Spleen (tissue), 11 donors: ENCODE results near the gene TET2. TPM values are rescaled to one million over a fixed set of nuclear protein-coding genes. Genes with fewer than 3 reads are reported as not detected.
A peak's percentile ranks its signal among the peaks of the same experiment; 100 is the strongest.
"Not testable (repeated sequence)": the region's sequence is repeated elsewhere in the genome, so short reads cannot be mapped to it uniquely, and the experiment has no call there.

Experiments used
- DNase-seq: peaks from one replicate; pipeline ENCODE4 v3.0.0-alpha.2; 2020
- H3K27ac ChIP-seq, 8 donors: fragments of 200-600 bp; sonication (generic) in 7 of 8; 1 replicate in 4 of 8; 2 replicates in 4 of 8; pipeline versions ENCODE4 v1.5.0 to v1.8.0; 2016 to 2021; ENCODE audit warnings: inconsistent platforms in 4 of 8, mild to moderate bottlenecking in 4 of 8, moderate library complexity in 1 of 8
- H3K27me3 ChIP-seq, 7 donors: fragments of 200-600 bp; sonication (generic) in 6 of 7; replicated peaks in 1 of 7; 1 replicate in 4 of 7; 2 replicates in 3 of 7; pipeline versions ENCODE4 v1.5.0 to v1.8.0; 2016 to 2021; ENCODE audit warnings: inconsistent platforms in 3 of 7, mild to moderate bottlenecking in 1 of 7
- H3K36me3 ChIP-seq, 6 donors: fragments of 200-600 bp; sonication (generic) in 5 of 6; 1 replicate in 4 of 6; 2 replicates in 2 of 6; pipeline versions ENCODE4 v1.5.0 to v1.8.0; 2016 to 2021; ENCODE audit warnings: inconsistent platforms in 2 of 6
- H3K4me1 ChIP-seq, 6 donors: fragments of 200-600 bp; sonication (generic) in 5 of 6; 1 replicate in 3 of 6; 2 replicates in 3 of 6; pipeline versions ENCODE4 v1.5.0 to v1.8.0; 2016 to 2021; ENCODE audit warnings: inconsistent platforms in 3 of 6
- H3K4me3 ChIP-seq, 8 donors: fragments of 200-600 bp; sonication (generic) in 7 of 8; 1 replicate in 4 of 8; 2 replicates in 4 of 8; pipeline versions ENCODE4 v1.5.0 to v1.8.0; 2016 to 2021; ENCODE audit warnings: inconsistent platforms in 4 of 8, mild to moderate bottlenecking in 4 of 8, moderate library complexity in 2 of 8
- H3K9me3 ChIP-seq, 8 donors: fragments of 200-600 bp; sonication (generic) in 7 of 8; 1 replicate in 4 of 8; 2 replicates in 4 of 8; pipeline versions ENCODE4 v1.5.0 to v1.8.0; 2016 to 2021; ENCODE audit warnings: inconsistent platforms in 4 of 8
- POLR2A ChIP-seq, 3 donors: fragments of 450-650 bp; IDR thresholded peaks; one replicate each; pipeline ENCODE4 v1.5.1; 2017; ENCODE audit warnings: antibody characterized with exemption in 3 of 3, mild to moderate bottlenecking in 1 of 3
- POLR2AphosphoS5 ChIP-seq, 3 donors: sonication (generic); formaldehyde crosslinking; IDR thresholded peaks; one replicate each; pipeline ENCODE4 v1.5.1; 2017; ENCODE audit warnings: antibody characterized with exemption in 3 of 3
- WGBS, 5 donors: extraction: QIAGEN DNeasy Blood & Tissue Kit in 3 of 5; methylation state at CpG; one replicate each; pipeline versions ENCODE4 v1.1.5 to v1.1.7; 2013 to 2018; 5-methylcytosine and 5-hydroxymethylcytosine counted together
- intact Hi-C: fragments of 100-400 bp; cut with DNase I; formaldehyde crosslinking; loops from one replicate; pipeline ENCODE4 v1.15.0; 2023; ENCODE audit warnings: low total_unique reads
- polyA plus RNA-seq, 3 donors: library from polyadenylated mRNA; stranded (reverse); fragments of 200-250 nt; gene quantifications; one replicate each; pipeline ENCODE4 v1.2.1, GENCODE V29; 2013
- total RNA-seq, 7 donors: library from RNA; depleted of rRNA in 3 of 7; stranded (reverse); fragments of >200 nt in 3 of 7; fragmentation: NEBNext Ultra II Directional in 4 of 7; extraction: Animal tissue kit (Norgen Biotek cat#: 25700) in 4 of 7; gene quantifications; one replicate each; pipeline versions ENCODE4 v1.1.0 to v1.2.1, GENCODE V29; 2016 to 2021
- TF ChIP-seq, protein P1 (sequence below), 11 experiments: fragments of 200-600 bp in 7 of 11; fragments of 450-650 bp in 4 of 11; sonication (generic) in 4 of 11; IDR thresholded peaks in 8 of 11; conservative IDR thresholded peaks in 3 of 11; 1 replicate in 7 of 11; 2 replicates in 4 of 11; pipeline versions ENCODE4 v1.4.0 to v1.8.0; 2016 to 2021; ENCODE audit warnings: antibody characterized with exemption in 11 of 11, inconsistent platforms in 4 of 11, mild to moderate bottlenecking in 1 of 11
- donor health status: healthy with polysubstance abuse.
- donor health status: DM: no; HTN: no; CAD: no; lungs with moderate emphysema.
- donor health status: DM: no; HTN: no; CAD: no.
- donor health status: Bipolar disorder and iron deficiency.
- donor health status: healthy.
- donor health status: DM: no; HTN: no; CAD: no.
- donor health status: DM: yes; HTN: yes; CAD: no.

TET2 gene
- total and polyA plus RNA-seq, 10 donors = 2.5 to 70.4 (median 45.0) TPM

DNA sequence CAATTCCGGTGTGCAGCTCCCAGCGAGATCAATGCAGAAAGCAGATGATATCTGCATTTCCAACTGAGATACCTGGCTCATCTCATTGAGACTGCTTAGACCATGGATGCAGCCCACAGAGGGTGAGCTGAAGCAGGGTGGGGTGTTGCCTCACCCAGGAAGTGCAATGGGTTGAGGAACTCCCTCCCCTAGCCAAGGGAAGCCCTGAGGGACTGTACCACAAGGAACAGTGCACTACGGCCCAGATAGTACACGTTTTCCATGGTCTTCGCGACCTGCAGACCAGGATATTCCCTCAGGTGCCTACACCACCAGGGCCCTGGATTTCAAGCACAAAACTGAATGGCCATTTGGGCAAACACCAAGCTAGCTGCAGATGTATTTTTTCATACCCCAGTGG lies 150.0 kb downstream of the TET2 start:
- no peak overlapping the region for H3K27ac ChIP-seq
- H3K4me1 ChIP-seq = peaks cover 0 to 8% (median 0%) of the 10 kb centered on the region in 6 donors
- peaks cover 0 to 20% (median 14%) of the 10 kb centered on the region in 8 donors for H3K9me3 ChIP-seq
- intact Hi-C loops = no loop called here
- H3K36me3 ChIP-seq = no peaks in the 10 kb centered on the region
- H3K4me3 ChIP-seq = no peak overlapping the region
- peak; percentile 70 for DNase-seq
- no peaks in the 10 kb centered on the region for H3K27me3 ChIP-seq
- 75 to 94% (median 82%) methylated on average over 6 of the region's 6 CpGs for WGBS, 5 donors
- TF ChIP-seq, protein P1, sequence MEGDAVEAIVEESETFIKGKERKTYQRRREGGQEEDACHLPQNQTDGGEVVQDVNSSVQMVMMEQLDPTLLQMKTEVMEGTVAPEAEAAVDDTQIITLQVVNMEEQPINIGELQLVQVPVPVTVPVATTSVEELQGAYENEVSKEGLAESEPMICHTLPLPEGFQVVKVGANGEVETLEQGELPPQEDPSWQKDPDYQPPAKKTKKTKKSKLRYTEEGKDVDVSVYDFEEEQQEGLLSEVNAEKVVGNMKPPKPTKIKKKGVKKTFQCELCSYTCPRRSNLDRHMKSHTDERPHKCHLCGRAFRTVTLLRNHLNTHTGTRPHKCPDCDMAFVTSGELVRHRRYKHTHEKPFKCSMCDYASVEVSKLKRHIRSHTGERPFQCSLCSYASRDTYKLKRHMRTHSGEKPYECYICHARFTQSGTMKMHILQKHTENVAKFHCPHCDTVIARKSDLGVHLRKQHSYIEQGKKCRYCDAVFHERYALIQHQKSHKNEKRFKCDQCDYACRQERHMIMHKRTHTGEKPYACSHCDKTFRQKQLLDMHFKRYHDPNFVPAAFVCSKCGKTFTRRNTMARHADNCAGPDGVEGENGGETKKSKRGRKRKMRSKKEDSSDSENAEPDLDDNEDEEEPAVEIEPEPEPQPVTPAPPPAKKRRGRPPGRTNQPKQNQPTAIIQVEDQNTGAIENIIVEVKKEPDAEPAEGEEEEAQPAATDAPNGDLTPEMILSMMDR (IDR thresholded peaks at IDR 0.05 in 8 of 11, conservative IDR thresholded peaks at IDR 0.05 in 3 of 11) = no peak
- no peak for TF ChIP-seq POLR2A (IDR thresholded peaks at IDR 0.05)
- no peak for TF ChIP-seq POLR2AphosphoS5 (IDR thresholded peaks at IDR 0.05)

DNA sequence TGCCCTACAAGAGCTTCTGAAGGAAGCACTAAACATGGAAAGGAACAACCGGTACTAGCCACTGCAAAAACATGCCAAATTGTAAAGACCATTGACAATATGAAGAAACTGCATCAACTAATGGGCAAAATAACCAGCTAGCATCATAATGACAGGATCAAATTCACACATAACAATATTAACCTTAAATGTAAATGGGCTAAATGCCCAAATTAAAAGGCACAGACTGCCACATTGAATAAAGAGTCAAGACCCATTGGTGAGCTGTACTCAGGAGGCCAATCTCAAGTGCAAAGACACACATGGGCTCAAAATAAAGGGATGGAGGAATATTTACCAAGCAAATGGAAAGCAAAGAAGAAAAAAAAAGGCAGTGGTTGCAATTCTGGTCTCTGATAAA lies 152.4 kb downstream of the TET2 start:
- intact Hi-C loops, H3K4me1 ChIP-seq, H3K27ac ChIP-seq, H3K4me3 ChIP-seq, H3K36me3 ChIP-seq, DNase-seq, H3K27me3 ChIP-seq: not testable (repeated sequence)
- peaks cover 0 to 44% (median 32%) of the 10 kb centered on the region in 8 donors for H3K9me3 ChIP-seq
- 92 to 100% (median 97%) methylated on average over 1 of the region's 1 CpG for WGBS, 5 donors

DNA sequence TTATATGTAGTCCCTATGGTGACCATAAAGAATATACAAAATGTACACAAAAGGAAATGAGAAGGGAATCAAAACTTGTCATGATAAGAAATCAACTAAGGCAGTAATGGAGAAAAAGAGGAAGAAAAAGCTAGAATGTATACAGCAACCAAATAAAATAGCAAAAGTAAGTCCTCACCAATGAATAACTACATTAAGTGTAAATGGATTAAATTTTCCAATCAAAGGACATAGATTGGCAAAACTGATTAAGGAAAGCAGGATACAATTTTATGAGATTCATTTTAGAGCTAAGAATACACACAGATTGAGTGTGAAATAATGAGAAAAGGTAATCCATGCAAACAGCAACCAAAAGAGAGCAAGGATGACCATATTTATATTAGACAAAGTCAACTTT lies 157.4 kb downstream of the TET2 start:
- TF ChIP-seq POLR2AphosphoS5 (IDR thresholded peaks at IDR 0.05) (no peak), POLR2A (IDR thresholded peaks at IDR 0.05) (no peak)
- TF ChIP-seq, protein P1 (IDR thresholded peaks at IDR 0.05 in 8 of 11, conservative IDR thresholded peaks at IDR 0.05 in 3 of 11) = no peak
- intact Hi-C loops = no loop called here

DNA sequence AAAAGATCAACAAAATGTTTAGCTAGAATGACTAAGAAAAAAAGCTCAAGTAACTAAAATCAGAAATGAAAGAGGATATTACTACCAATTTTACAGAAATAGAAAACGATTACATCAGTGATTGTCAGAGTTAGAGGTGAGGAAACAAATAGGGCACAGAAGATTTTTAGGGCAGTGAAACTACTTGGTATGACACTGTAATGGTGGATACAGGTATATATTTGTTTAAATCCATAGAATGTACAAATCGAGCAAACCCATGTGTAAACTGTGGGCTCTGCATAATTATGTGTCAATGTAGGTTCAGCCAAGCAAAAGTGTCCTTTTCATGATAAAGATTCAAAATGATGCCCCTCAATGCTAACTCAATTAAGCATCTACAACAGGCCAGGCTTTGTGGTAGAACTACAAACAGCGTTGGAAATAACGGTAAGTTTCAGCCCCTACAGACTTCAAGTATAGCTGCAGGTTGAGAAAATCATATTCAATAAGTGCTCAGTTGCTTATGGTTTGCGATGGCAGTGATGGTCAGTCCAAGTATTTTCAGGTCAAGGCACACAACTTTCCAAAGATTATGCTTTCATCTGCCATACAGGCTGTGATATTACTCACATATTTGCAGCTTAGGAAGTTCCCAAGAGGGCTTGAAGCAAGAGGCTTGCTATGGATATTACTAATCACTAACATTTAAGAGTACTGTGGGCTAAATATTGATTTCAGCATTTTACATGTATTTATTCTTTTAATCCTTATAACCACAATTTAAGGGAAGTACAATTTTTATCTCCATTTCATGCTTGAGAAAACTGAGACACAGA lies 158.6 kb downstream of the TET2 start:
- intact Hi-C loops = no loop called here
- 61 to 83% (median 68%) methylated on average over 5 of the region's 5 CpGs for WGBS, 5 donors
- peaks cover 0 to 42% (median 33%) of the 10 kb centered on the region in 8 donors for H3K9me3 ChIP-seq

More for the DNA sequence above, 157.4 kb downstream of the TET2 start:
- H3K9me3 ChIP-seq = peaks cover 0 to 47% (median 39%) of the 10 kb centered on the region in 8 donors
- H3K4me3 ChIP-seq = no peak overlapping the region
- H3K36me3 ChIP-seq = no peaks in the 10 kb centered on the region
- peaks cover 0 to 17% (median 4%) of the 10 kb centered on the region in 6 donors for H3K4me1 ChIP-seq
- no peaks in the 10 kb centered on the region for H3K27me3 ChIP-seq
- no peak for DNase-seq
- peak overlapping the region in 1 of 8 donors; percentile 42 for H3K27ac ChIP-seq

More for the DNA sequence above, 158.6 kb downstream of the TET2 start:
- TF ChIP-seq, protein P1 (IDR thresholded peaks at IDR 0.05 in 8 of 11, conservative IDR thresholded peaks at IDR 0.05 in 3 of 11) = no peak
- TF ChIP-seq POLR2A (IDR thresholded peaks at IDR 0.05) (no peak), POLR2AphosphoS5 (IDR thresholded peaks at IDR 0.05) (no peak)
- DNase-seq = no peak
- Histone ChIP-seq H3K4me3 (no peak overlapping the region), H3K27me3 (no peaks in the 10 kb centered on the region), H3K4me1 (peaks cover 0 to 17% (median 4%) of the 10 kb centered on the region in 6 donors), H3K36me3 (no peaks in the 10 kb centered on the region), H3K27ac (peak overlapping the region in 5 of 8 donors; percentile 20 to 55 (median 30))
